Upper lobe of right lung (tissue), 1 donor: Measurements from ENCODE around the gene EML5. TPM values are rescaled to one million over a fixed set of nuclear protein-coding genes. Genes with fewer than 3 reads are reported as not detected.

Experiments used
- ATAC-seq: fragments of 200-7000 bp; cut with Tn5 transposase; one replicate; pipeline ENCODE4 v1.9.1; 2020; ENCODE audit warnings: mild to moderate bottlenecking, moderate library complexity
- DNase-seq: peaks from one replicate; pipeline ENCODE4 v3.0.0-alpha.2; 2020
- H3K27ac ChIP-seq: fragments of 200-600 bp; one replicate; pipeline ENCODE4 v1.8.0; 2022
- H3K27me3 ChIP-seq: fragments of 200-600 bp; one replicate; pipeline ENCODE4 v1.8.0; 2022; ENCODE audit warnings: mild to moderate bottlenecking
- H3K36me3 ChIP-seq: fragments of 200-600 bp; one replicate; pipeline ENCODE4 v1.8.0; 2022
- H3K4me1 ChIP-seq: fragments of 200-600 bp; one replicate; pipeline ENCODE4 v1.8.0; 2022
- H3K4me3 ChIP-seq: fragments of 200-600 bp; one replicate; pipeline ENCODE4 v1.8.0; 2022; ENCODE audit warnings: mild to moderate bottlenecking
- H3K9me3 ChIP-seq: fragments of 200-600 bp; one replicate; pipeline ENCODE4 v1.8.0; 2022
- CTCF ChIP-seq: fragments of 200-600 bp; IDR thresholded peaks from one replicate; pipeline ENCODE4 v1.8.0; 2022; ENCODE audit warnings: antibody characterized with exemption
- intact Hi-C: fragments of 100-400 bp; cut with DNase I; formaldehyde crosslinking; loops from one replicate; pipeline ENCODE4 v1.11.0; 2022
- total RNA-seq: library from RNA; stranded (reverse); fragmentation: NEBNext Ultra II Directional; extraction: Animal tissue kit (Norgen Biotek cat#: 25700); gene quantifications from one replicate; pipeline ENCODE4 v1.2.1, GENCODE V29; 2021
- donor health status: DM: no; HTN: yes; CAD: no; lungs with severe emphysema.

The EML5 gene
- total RNA-seq, 1 donor from 2014 or later = 2.3 TPM

DNA sequence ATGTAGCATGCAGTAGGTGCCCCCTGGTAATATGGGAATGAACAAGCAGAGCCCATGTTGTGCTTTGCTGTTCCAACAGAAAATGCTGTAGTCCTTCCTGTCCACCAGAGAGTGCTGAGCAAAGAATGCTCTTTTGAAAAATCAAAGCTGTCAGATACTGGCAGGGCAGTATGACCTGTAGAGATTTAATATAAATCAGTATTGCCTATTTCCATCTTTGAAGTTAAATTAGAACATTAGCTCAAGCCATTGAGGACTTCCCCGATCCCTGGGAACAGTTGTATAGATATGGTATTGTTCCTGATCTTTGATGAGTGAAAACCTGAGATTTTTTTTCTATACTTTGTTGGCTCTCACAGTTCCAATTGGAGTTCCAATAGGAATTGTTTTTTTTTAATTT lies 44.7 kb upstream of the EML5 start:
- no peak for DNase-seq
- Histone ChIP-seq H3K4me1 (peaks cover 9% of the 10 kb centered on the region), H3K27ac (no peak overlapping the region), H3K27me3 (no peaks in the 10 kb centered on the region), H3K9me3 (no peaks in the 10 kb centered on the region), H3K4me3 (no peak overlapping the region), H3K36me3 (peaks cover 4% of the 10 kb centered on the region)
- intact Hi-C loops = no loop called here
- no peak for ATAC-seq
- TF ChIP-seq CTCF = no peak

DNA sequence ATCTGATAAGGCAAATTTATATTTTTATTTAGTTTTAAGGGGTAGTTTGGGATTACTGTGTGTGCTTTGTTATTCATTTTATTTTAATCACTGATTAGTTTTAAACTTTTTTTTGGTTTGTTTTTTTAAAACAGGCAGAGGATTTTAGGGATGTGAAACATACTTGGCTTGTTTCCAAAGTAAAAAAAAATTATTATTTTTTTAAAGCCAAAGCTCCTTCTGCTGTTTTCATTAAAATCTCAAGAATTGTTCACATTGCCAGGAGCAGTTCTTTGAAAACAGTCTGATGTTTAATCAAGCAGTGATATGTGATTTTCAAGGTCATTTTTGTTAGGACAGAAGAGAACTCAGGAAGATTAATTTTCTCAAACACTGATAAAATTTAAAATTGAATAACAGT lies 42.9 kb upstream of the EML5 start:
- no peaks in the 10 kb centered on the region for H3K36me3 ChIP-seq
- no peaks in the 10 kb centered on the region for H3K27me3 ChIP-seq
- H3K4me3 ChIP-seq = no peak overlapping the region
- intact Hi-C loops = no loop called here
- no peaks in the 10 kb centered on the region for H3K9me3 ChIP-seq
- no peak overlapping the region for H3K27ac ChIP-seq
- no peak for DNase-seq
- TF ChIP-seq CTCF = no peak
- H3K4me1 ChIP-seq = peaks cover 9% of the 10 kb centered on the region
- ATAC-seq = no peak

DNA sequence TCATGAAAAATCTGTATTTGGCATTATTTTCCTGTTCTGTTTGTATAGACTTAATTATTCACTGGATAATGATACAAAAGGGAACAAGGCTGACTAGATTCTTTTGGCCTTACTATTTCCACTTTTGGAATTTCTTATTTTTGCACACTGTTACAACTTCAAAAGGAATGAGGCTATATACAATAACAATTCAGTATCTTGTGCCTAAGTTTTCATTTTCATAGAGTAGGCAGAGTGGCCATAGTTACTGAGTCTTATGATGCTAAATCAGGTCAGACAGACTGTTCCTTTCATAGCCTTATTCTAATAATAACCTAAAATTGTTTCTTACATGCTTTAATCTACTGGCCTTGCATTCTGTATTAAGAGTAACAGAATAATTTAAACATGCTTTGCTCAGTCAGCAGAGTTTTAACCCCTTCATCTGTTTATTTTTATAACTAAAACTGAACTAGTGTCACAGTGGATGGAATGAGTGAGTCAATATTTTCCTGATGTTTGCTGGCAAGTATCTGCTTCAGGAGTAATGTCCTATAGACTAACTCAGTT lies 42.2 kb upstream of the EML5 start:
- peaks cover 9% of the 10 kb centered on the region for H3K4me1 ChIP-seq
- no peak for TF ChIP-seq CTCF
- no peaks in the 10 kb centered on the region for H3K36me3 ChIP-seq
- intact Hi-C loops = no loop called here
- H3K9me3 ChIP-seq = no peaks in the 10 kb centered on the region
- H3K27me3 ChIP-seq = no peaks in the 10 kb centered on the region
- DNase-seq (no peak), ATAC-seq (no peak)
- H3K4me3 ChIP-seq = no peak overlapping the region
- no peak overlapping the region for H3K27ac ChIP-seq

GRCh38 chr14:88831284-88831683 lies 38.5 kb upstream of the EML5 start:
- Histone ChIP-seq H3K9me3 (no peaks in the 10 kb centered on the region), H3K4me3 (no peak overlapping the region), H3K4me1 (peaks cover 9% of the 10 kb centered on the region), H3K27me3 (no peaks in the 10 kb centered on the region), H3K36me3 (no peaks in the 10 kb centered on the region), H3K27ac (no peak overlapping the region)
- no peak for TF ChIP-seq CTCF
- DNase-seq (no peak), ATAC-seq (no peak)
- intact Hi-C loops = no loop called here

DNA sequence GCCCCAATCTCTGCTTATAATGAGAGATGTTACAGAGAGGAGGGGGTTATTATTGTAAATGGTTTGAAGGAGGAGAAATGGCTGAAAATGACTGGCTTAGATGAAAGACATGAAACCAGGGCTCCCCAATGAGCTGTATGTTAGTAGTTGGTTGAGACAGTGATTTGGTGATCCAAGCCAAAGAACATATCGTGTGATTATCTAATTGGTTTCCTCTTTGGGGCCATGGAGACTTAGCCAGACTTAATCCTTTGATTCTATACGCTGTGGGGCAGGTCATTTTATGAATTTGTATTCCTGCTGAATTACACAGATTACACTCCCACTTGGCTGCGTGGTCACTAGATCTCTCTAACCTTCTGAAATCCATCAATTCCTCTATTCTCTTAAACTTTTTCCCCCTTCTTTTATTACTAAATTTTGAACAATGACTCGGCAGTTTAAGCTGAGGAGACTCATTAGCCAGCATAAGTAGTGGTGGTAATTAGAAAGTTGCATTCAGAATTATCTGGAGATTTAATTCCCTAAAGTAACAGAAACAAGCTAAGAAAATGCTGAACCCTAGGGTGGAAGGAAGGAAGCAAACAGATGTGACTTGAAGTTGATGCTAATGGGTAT lies 37.0 kb upstream of the EML5 start:
- no peak overlapping the region for H3K4me3 ChIP-seq
- ATAC-seq (no peak), DNase-seq (no peak)
- peaks cover 15% of the 10 kb centered on the region for H3K4me1 ChIP-seq
- no peak for TF ChIP-seq CTCF
- intact Hi-C loops = no loop called here
- H3K9me3 ChIP-seq = no peaks in the 10 kb centered on the region
- H3K27ac ChIP-seq = no peak overlapping the region
- H3K27me3 ChIP-seq = no peaks in the 10 kb centered on the region
- H3K36me3 ChIP-seq = no peaks in the 10 kb centered on the region

DNA sequence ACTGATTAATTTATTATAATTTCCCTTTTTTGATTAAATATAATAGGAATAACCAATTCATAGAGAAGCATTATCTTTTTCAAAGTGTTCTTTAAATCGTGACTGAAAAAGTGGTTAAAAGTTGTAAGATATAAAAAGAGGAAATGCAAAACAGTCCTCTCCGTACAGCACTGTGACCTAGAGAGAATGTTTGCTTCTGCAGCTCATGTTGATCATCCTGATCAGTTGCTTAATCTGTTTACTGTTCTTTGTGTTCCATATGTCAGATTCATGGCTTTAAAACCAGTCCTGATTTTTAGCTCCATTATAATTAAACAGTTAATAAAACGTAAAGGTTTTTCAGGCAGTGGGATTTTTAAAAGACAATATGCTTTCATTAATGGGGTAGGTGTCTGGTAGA lies 36.4 kb upstream of the EML5 start:
- peaks cover 8% of the 10 kb centered on the region for H3K4me1 ChIP-seq
- intact Hi-C loops = no loop called here
- H3K27ac ChIP-seq = no peak overlapping the region
- H3K9me3 ChIP-seq = no peaks in the 10 kb centered on the region
- no peak for ATAC-seq
- no peaks in the 10 kb centered on the region for H3K36me3 ChIP-seq
- H3K27me3 ChIP-seq = no peaks in the 10 kb centered on the region
- no peak for DNase-seq
- H3K4me3 ChIP-seq = no peak overlapping the region
- no peak for TF ChIP-seq CTCF
